Mesenchymal stem cell (in vitro differentiated cells and primary cell): ENCODE results near the gene PLIN4.
"Not testable (repeated sequence)": the region's sequence is repeated elsewhere in the genome, so short reads cannot be mapped to it uniquely, and the experiment has no call there.

Experiments
- DNase-seq: peaks from one replicate; pipeline ENCODE4 v3.0.0-alpha.2; 2013
- H2AFZ ChIP-seq: one replicate; pipeline ENCODE4 v1.6.1; 2013; ENCODE audit warnings: low read depth, mild to moderate bottlenecking, control low read depth, inconsistent platforms, low read length, moderate library complexity
- H2AK5ac ChIP-seq: 2 replicates; pipeline ENCODE4 v1.6.1; 2013; ENCODE audit warnings: low read length, moderate library complexity, mild to moderate bottlenecking, inconsistent platforms; ENCODE audit not compliant: severe bottlenecking
- H2BK120ac ChIP-seq: one replicate; pipeline ENCODE4 v1.6.1; 2013; ENCODE audit warnings: low read depth, mild to moderate bottlenecking, inconsistent platforms, low read length, moderate library complexity
- H2BK12ac ChIP-seq, 2 experiments: one replicate each; pipeline ENCODE4 v1.6.1; 2013; ENCODE audit warnings: inconsistent platforms in 2 of 2, low read length in 2 of 2, mild to moderate bottlenecking in 2 of 2, moderate library complexity in 2 of 2, control low read depth in 1 of 2
- H2BK15ac ChIP-seq: one replicate; pipeline ENCODE4 v1.6.1; 2013; ENCODE audit warnings: mild to moderate bottlenecking, low read depth, inconsistent platforms; ENCODE audit not compliant: poor library complexity, severe bottlenecking
- H2BK5ac ChIP-seq: 2 replicates; pipeline ENCODE4 v1.6.1; 2013; ENCODE audit warnings: low read depth, mild to moderate bottlenecking, low read length, control low read depth, inconsistent platforms; ENCODE audit not compliant: poor library complexity, severe bottlenecking
- H3K14ac ChIP-seq, 2 experiments: one replicate each; pipeline ENCODE4 v1.6.1; 2013; ENCODE audit warnings: inconsistent platforms in 2 of 2, low read length in 2 of 2, control low read depth in 1 of 2, mild to moderate bottlenecking in 1 of 2, moderate library complexity in 1 of 2
- H3K18ac ChIP-seq, 2 experiments: one replicate each; pipeline ENCODE4 v1.6.1; 2013; ENCODE audit warnings: inconsistent platforms in 2 of 2, low read length in 2 of 2, control low read depth in 1 of 2, low read depth in 1 of 2, mild to moderate bottlenecking in 1 of 2
- H3K23ac ChIP-seq, 2 experiments: one replicate each; pipeline ENCODE4 v1.6.1; 2013; ENCODE audit warnings: inconsistent platforms in 2 of 2, low read length in 2 of 2, mild to moderate bottlenecking in 2 of 2, moderate library complexity in 2 of 2, control low read depth in 1 of 2
- H3K27ac ChIP-seq: 2 replicates; pipeline ENCODE4 v1.5.1; 2013; ENCODE audit warnings: mild to moderate bottlenecking, moderate library complexity, low read length, control low read depth, inconsistent platforms; ENCODE audit not compliant: poor library complexity, severe bottlenecking
- H3K27me3 ChIP-seq, 2 experiments: 2 replicates each; pipeline versions ENCODE4 v1.6.1 to v1.7.0; 2013; ENCODE audit warnings: low read length in 2 of 2, mild to moderate bottlenecking in 2 of 2, moderate library complexity in 2 of 2, control low read depth in 1 of 2, inconsistent platforms in 1 of 2; ENCODE audit not compliant: control insufficient read depth in 1 of 2, insufficient read depth in 1 of 2
- H3K36me3 ChIP-seq, 2 experiments: 2 replicates each; pipeline versions ENCODE4 v1.6.1 to v1.7.0; 2013; ENCODE audit warnings: low read length in 2 of 2, control low read depth in 1 of 2, inconsistent platforms in 1 of 2, low read depth in 1 of 2, mild to moderate bottlenecking in 1 of 2; ENCODE audit not compliant: insufficient read depth in 2 of 2, control insufficient read depth in 1 of 2
- H3K4ac ChIP-seq, 2 experiments: one replicate each; pipeline ENCODE4 v1.6.1; 2013; ENCODE audit warnings: inconsistent platforms in 2 of 2, low read length in 2 of 2, mild to moderate bottlenecking in 2 of 2, moderate library complexity in 2 of 2, control low read depth in 1 of 2, low read depth in 1 of 2
- H3K4me1 ChIP-seq: 2 replicates; pipeline ENCODE4 v1.6.1; 2013; ENCODE audit warnings: low read depth, low read length, control low read depth; ENCODE audit not compliant: control insufficient read depth, insufficient read depth
- H3K4me2 ChIP-seq: 2 replicates; pipeline ENCODE4 v1.6.1; 2013; ENCODE audit warnings: low read length, mild to moderate bottlenecking, inconsistent platforms; ENCODE audit not compliant: poor library complexity, severe bottlenecking
- H3K4me3 ChIP-seq, 2 experiments: 2 replicates each; pipeline versions ENCODE4 v1.5.1 to v1.7.0; 2013; ENCODE audit warnings: low read length in 2 of 2, mild to moderate bottlenecking in 2 of 2, control low read depth in 1 of 2, low read depth in 1 of 2; ENCODE audit not compliant: insufficient read depth in 1 of 2
- H3K79me1 ChIP-seq: replicated peaks from 2 replicates; pipeline ENCODE4 v1.6.1; 2013; ENCODE audit warnings: mild to moderate bottlenecking, control low read depth, low read length, inconsistent platforms; ENCODE audit not compliant: poor library complexity, severe bottlenecking
- H3K9ac ChIP-seq: 2 replicates; pipeline ENCODE4 v1.7.0; 2013; ENCODE audit warnings: mild to moderate bottlenecking, low read length, moderate library complexity
- H3K9me3 ChIP-seq: 2 replicates; pipeline ENCODE4 v1.7.0; 2013; ENCODE audit warnings: mild to moderate bottlenecking, low read length; ENCODE audit not compliant: control insufficient read depth
- H4K8ac ChIP-seq: one replicate; pipeline ENCODE4 v1.6.1; 2013; ENCODE audit warnings: inconsistent platforms, mild to moderate bottlenecking, low read length, moderate library complexity
- H4K91ac ChIP-seq: one replicate; pipeline ENCODE4 v1.6.1; 2013; ENCODE audit warnings: mild to moderate bottlenecking, low read length, inconsistent platforms
- WGBS: methylation state at CpG from one replicate; pipeline ENCODE4 v1.1.7; 2013; ENCODE audit warnings: mixed read lengths; 5-methylcytosine and 5-hydroxymethylcytosine counted together

PLIN4 gene

DNA sequence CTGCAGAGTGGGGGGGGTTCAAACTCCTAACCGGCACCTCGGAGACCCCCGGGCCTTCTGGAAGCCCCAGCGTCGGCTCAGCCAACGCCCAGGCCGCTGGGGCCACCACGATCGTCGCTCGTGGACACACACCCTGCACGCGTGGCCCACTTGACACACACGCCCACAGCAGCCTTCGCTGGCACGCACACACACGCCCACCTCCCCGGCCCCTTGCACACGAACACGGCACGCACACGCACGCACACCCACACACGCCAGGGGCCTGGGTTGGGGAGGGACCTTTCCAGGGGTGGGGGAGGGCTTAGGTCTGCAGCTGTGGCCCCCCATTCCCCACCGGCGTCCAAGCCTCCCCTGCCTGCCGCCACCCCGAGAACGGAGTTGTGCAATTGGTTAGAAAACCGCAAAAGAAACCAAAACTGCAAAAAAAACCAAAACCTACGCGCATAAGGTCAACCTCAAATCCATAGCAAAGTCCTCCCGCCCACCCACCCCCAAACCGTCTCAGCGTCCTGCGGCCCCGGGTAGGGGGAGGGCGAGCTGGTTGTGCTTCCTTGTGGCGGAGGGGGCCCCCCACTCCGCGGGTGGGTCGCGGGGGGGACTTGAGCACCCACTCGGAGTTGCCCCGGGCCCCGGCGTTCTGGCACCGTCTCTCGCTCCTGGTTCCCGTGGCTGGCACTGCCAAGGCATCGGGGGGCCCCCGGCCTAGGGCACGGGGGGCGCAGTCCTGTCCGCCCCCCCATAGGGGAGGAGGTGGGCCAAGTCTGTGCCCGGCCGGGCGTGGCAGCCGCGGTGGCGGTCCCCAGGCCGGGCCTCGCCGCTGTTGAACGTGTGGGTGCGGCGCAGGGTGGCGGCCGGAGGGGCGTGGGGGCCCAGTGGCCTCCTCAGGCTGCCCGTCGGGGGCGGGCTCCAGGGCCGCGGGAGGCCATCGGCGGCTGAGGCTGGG, 24.9 kb upstream of the PLIN4 start:
- DNase-seq, result no peak
- H4K8ac ChIP-seq, result no peak overlapping the region

DNA sequence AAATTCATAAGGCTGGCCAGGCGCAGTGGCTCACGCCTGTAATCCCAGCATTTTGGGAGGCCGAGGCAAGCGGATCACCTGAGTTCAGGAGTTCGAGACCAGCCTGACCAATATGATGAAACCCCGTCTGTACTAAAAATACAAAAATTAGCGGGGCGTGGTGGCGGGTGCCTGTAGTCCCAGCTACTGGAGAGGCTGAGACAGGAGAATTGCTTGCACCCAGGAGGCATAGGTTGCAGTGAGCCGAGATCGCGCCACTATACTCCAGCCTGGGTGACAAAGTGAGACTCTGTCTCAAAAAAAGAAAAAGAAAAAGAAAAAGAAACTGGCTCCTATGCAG, 23.5 kb upstream of the PLIN4 start:
- H2BK5ac ChIP-seq, H3K23ac ChIP-seq, H2AK5ac ChIP-seq, H3K18ac ChIP-seq, H3K4ac ChIP-seq, DNase-seq, H4K91ac ChIP-seq, H2BK15ac ChIP-seq, H4K8ac ChIP-seq, H2BK120ac ChIP-seq, H3K9ac ChIP-seq, H3K4me3 ChIP-seq, H3K79me1 ChIP-seq, H3K14ac ChIP-seq, H2AFZ ChIP-seq, H3K4me1 ChIP-seq, H3K9me3 ChIP-seq, H3K27ac ChIP-seq, H2BK12ac ChIP-seq, H3K4me2 ChIP-seq: not testable (repeated sequence)
- H3K27me3 ChIP-seq, result peaks cover 15 to 33% of the 10 kb centered on the region in 2 experiments
- peaks cover 0 to 15% of the 10 kb centered on the region in 2 experiments for H3K36me3 ChIP-seq
- WGBS, result 94% methylated on average over 12 of the region's 12 CpGs

More for the DNA sequence above, 24.9 kb upstream of the PLIN4 start:
- H3K4me2 ChIP-seq, result no peak overlapping the region
- H3K14ac ChIP-seq, result no peak overlapping the region
- no peak overlapping the region for H3K27ac ChIP-seq
- H2BK5ac ChIP-seq, result no peak overlapping the region
- H3K27me3 ChIP-seq, result peaks cover 12 to 36% of the 10 kb centered on the region in 2 experiments
- H3K23ac ChIP-seq, result no peak overlapping the region
- no peak overlapping the region for H3K18ac ChIP-seq
- no peak overlapping the region for H2BK120ac ChIP-seq
- WGBS, result 95% methylated on average over 65 of the region's 77 CpGs
- peaks cover 4% of the 10 kb centered on the region for H3K9me3 ChIP-seq
- no peak overlapping the region for H2BK15ac ChIP-seq
- peaks cover 0 to 19% of the 10 kb centered on the region in 2 experiments for H3K36me3 ChIP-seq
- H4K91ac ChIP-seq, result no peak overlapping the region
- H3K4ac ChIP-seq, result no peak overlapping the region
- H2BK12ac ChIP-seq, result no peak overlapping the region
- no peaks in the 10 kb centered on the region for H3K79me1 ChIP-seq
- no peak overlapping the region for H2AK5ac ChIP-seq
- H3K4me1 ChIP-seq, result peaks cover 4% of the 10 kb centered on the region
- H3K9ac ChIP-seq, result no peak overlapping the region
- no peak overlapping the region for H2AFZ ChIP-seq
- no peak overlapping the region for H3K4me3 ChIP-seq

DNA sequence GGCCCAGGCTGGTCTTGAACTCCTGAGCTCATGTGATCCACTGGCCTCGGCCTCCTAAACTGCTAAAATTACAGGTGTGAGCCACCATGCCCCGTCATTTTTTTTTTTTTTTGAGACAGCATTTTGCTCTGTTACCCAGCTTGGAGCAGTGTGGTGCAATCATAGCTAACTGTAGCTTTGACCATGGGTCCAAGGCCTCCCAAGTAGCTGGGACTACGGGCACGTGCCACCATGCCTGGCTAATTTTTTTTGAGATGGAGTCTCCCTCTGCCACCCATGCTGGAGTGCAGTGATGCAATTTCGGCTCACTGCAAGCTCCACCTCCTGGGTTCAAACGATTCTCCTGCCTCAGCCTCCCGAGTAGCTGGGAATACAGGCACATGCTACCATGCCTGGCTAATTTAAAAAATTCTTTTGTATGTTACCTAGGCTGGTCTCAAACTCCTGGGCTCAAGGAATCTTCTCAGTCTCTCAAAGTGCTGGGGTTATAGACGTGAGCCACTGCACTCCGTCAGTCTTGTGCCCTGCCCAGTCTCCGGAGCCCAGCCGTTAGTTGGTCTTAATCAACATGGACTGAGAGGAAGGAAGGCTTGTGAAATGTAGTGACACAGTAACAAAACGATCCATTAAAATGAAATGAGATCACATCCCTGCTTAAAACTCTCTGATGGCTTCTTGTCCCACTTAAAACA, 23.0 kb upstream of the PLIN4 start:
- peaks cover 0 to 14% of the 10 kb centered on the region in 2 experiments for H3K36me3 ChIP-seq
- no peak overlapping the region for H3K14ac ChIP-seq
- no peak overlapping the region for H2AFZ ChIP-seq
- no peak overlapping the region for H3K4me3 ChIP-seq
- DNase-seq, result no peak
- peaks cover 15 to 38% of the 10 kb centered on the region in 2 experiments for H3K27me3 ChIP-seq
- H3K18ac ChIP-seq, result no peak overlapping the region
- no peak overlapping the region for H2BK120ac ChIP-seq
- H3K9ac ChIP-seq, result no peak overlapping the region
- H2BK12ac ChIP-seq, result no peak overlapping the region
- no peak overlapping the region for H3K4me2 ChIP-seq
- no peak overlapping the region for H3K4ac ChIP-seq
- no peaks in the 10 kb centered on the region for H3K79me1 ChIP-seq
- no peak overlapping the region for H2AK5ac ChIP-seq
- H2BK5ac ChIP-seq, result no peak overlapping the region
- no peak overlapping the region for H3K23ac ChIP-seq
- no peak overlapping the region for H4K91ac ChIP-seq
- peaks cover 4% of the 10 kb centered on the region for H3K9me3 ChIP-seq
- 89% methylated on average over 12 of the region's 12 CpGs for WGBS
- no peak overlapping the region for H2BK15ac ChIP-seq
- H4K8ac ChIP-seq, result no peak overlapping the region
- no peak overlapping the region for H3K27ac ChIP-seq
- H3K4me1 ChIP-seq, result peaks cover 2% of the 10 kb centered on the region
